H1 (cell line): ENCODE data around the gene RRN3. TPM values are rescaled to one million over a fixed set of nuclear protein-coding genes. Genes with fewer than 3 reads are reported as not detected.
"Not testable (repeated sequence)": the region's sequence is repeated elsewhere in the genome, so short reads cannot be mapped to it uniquely, and the experiment has no call there.

Source experiments
- CTCF ChIA-PET: fragments of 300-600 bp; sonication (Branson Sonifier 250); formaldehyde crosslinking; loops from one replicate; lab custom pipeline; 2021; ENCODE audit not compliant: partially characterized antibody; lab: Charles Lee
- POLR2A ChIA-PET: fragments of 300-600 bp; sonication (Branson Sonifier 250); formaldehyde crosslinking; loops from one replicate; lab custom pipeline; 2021; ENCODE audit warnings: inconsistent platforms; ENCODE audit not compliant: partially characterized antibody; lab: Charles Lee
- DNase-seq, 2 experiments: peaks; one replicate each; pipeline versions ENCODE4 v3.0.0 to v3.0.0-alpha.2; 2010 to 2022; ENCODE audit warnings: low spot score in 2 of 2, low read depth in 1 of 2, mixed read lengths in 1 of 2
- FAIRE-seq: peaks from 2 replicates; lab custom pipeline; 2011; peaks lifted over from hg19 to GRCh38; lab: Jason Lieb, UNC
- H2AFZ ChIP-seq: 2 replicates; pipeline ENCODE4 v1.8.1; 2012; ENCODE audit warnings: low read length, inconsistent platforms
- H2AK5ac ChIP-seq: 2 replicates; pipeline ENCODE4 v1.6.1; 2013; ENCODE audit warnings: low read depth, low read length
- H2BK120ac ChIP-seq: replicated peaks from 2 replicates; pipeline ENCODE3; 2013; ENCODE audit warnings: low read depth, low read length, inconsistent platforms
- H2BK12ac ChIP-seq: 2 replicates; pipeline ENCODE4 v1.6.1; 2013; ENCODE audit warnings: low read depth, low read length
- H2BK15ac ChIP-seq: 2 replicates; pipeline ENCODE4 v1.6.1; 2013; ENCODE audit warnings: low read length
- H2BK20ac ChIP-seq: 2 replicates; pipeline ENCODE4 v1.6.1; 2013; ENCODE audit warnings: low read length
- H2BK5ac ChIP-seq: 2 replicates; pipeline ENCODE4 v1.6.1; 2013; ENCODE audit warnings: low read depth, low read length
- H3K14ac ChIP-seq: 2 replicates; pipeline ENCODE4 v1.6.1; 2013; ENCODE audit warnings: inconsistent platforms; ENCODE audit not compliant: insufficient read length
- H3K18ac ChIP-seq: 2 replicates; pipeline ENCODE4 v1.6.1; 2013; ENCODE audit warnings: low read length; ENCODE audit errors: extremely low read depth
- H3K23ac ChIP-seq: 2 replicates; pipeline ENCODE4 v1.6.1; 2013; ENCODE audit warnings: inconsistent platforms; ENCODE audit not compliant: insufficient read length
- H3K23me2 ChIP-seq: 2 replicates; pipeline ENCODE4 v1.6.1; 2013; ENCODE audit warnings: low read depth, low read length
- H3K27ac ChIP-seq: 2 replicates; pipeline ENCODE4 v1.6.1; 2011; ENCODE audit warnings: low read depth, low read length, inconsistent platforms
- H3K27me3 ChIP-seq, 4 experiments: replicated peaks in 1 of 4; 1 replicate in 1 of 4; 2 replicates in 3 of 4; pipeline versions ENCODE4 v1.6.1 to v1.8.1; 2011 to 2013; ENCODE audit warnings: low read length in 3 of 4, mild to moderate bottlenecking in 3 of 4, inconsistent platforms in 2 of 4, mixed read lengths in 2 of 4, moderate library complexity in 1 of 4; ENCODE audit not compliant: control insufficient read depth in 3 of 4, insufficient read depth in 3 of 4; ENCODE audit errors: extremely low read depth in 1 of 4
- H3K36me3 ChIP-seq, 4 experiments: 2 replicates each; pipeline versions ENCODE4 v1.6.1 to v1.8.1; 2011 to 2013; ENCODE audit warnings: mild to moderate bottlenecking in 4 of 4, low read length in 3 of 4, moderate library complexity in 2 of 4, control low read depth in 1 of 4, inconsistent platforms in 1 of 4; ENCODE audit not compliant: insufficient read depth in 4 of 4, control insufficient read depth in 2 of 4
- H3K4ac ChIP-seq: replicated peaks from 2 replicates; pipeline ENCODE3; 2013; ENCODE audit warnings: low read length, low read depth, mixed read lengths, inconsistent platforms; ENCODE audit not compliant: insufficient read length
- H3K4me1 ChIP-seq, 4 experiments: replicated peaks in 1 of 4; 1 replicate in 1 of 4; 2 replicates in 3 of 4; pipeline versions ENCODE4 v1.6.1 to v1.8.1; 2011 to 2013; ENCODE audit warnings: low read length in 3 of 4, inconsistent platforms in 2 of 4, mixed read lengths in 1 of 4; ENCODE audit not compliant: insufficient read depth in 4 of 4, control insufficient read depth in 3 of 4
- H3K4me2 ChIP-seq, 2 experiments: 2 replicates each; pipeline versions ENCODE4 v1.6.1 to v1.8.1; 2011 to 2013; ENCODE audit warnings: low read depth in 2 of 2, low read length in 2 of 2, control low read depth in 1 of 2, inconsistent platforms in 1 of 2, mild to moderate bottlenecking in 1 of 2; ENCODE audit not compliant: insufficient read depth in 1 of 2
- H3K4me3 ChIP-seq, 4 experiments: fragments of 200-600, 300-600 bp in 1 of 4; sonication (generic), shearing (Covaris generic), sonication (Bioruptor Twin) in 1 of 4; 2 replicates each; pipeline versions ENCODE4 v1.5.1 to v1.8.1; 2011 to 2016; ENCODE audit warnings: low read length in 4 of 4, low read depth in 3 of 4, control low read depth in 2 of 4, inconsistent platforms in 2 of 4, mild to moderate bottlenecking in 2 of 4, mixed read lengths in 1 of 4, moderate library complexity in 1 of 4; ENCODE audit not compliant: insufficient read depth in 2 of 4; ENCODE audit errors: extremely low read depth in 1 of 4
- H3K56ac ChIP-seq: replicated peaks from 2 replicates; pipeline ENCODE3; 2013; ENCODE audit warnings: low read depth, mild to moderate bottlenecking, mixed read lengths, low read length, inconsistent platforms; ENCODE audit not compliant: insufficient read length
- H3K79me1 ChIP-seq: 2 replicates; pipeline ENCODE4 v1.6.1; 2013; ENCODE audit warnings: low read depth, low read length, control low read depth
- H3K79me2 ChIP-seq, 2 experiments: 2 replicates each; pipeline versions ENCODE4 v1.6.1 to v1.8.1; 2012 to 2013; ENCODE audit warnings: low read length in 2 of 2, mild to moderate bottlenecking in 2 of 2, inconsistent platforms in 1 of 2; ENCODE audit not compliant: insufficient read depth in 2 of 2, control insufficient read depth in 1 of 2
- H3K9ac ChIP-seq, 4 experiments: replicated peaks in 1 of 4; 1 replicate in 1 of 4; 2 replicates in 3 of 4; pipeline versions ENCODE4 v1.6.1 to v1.8.1; 2011 to 2013; ENCODE audit warnings: low read depth in 3 of 4, low read length in 3 of 4, control low read depth in 2 of 4, mild to moderate bottlenecking in 2 of 4, moderate library complexity in 2 of 4, inconsistent platforms in 1 of 4; ENCODE audit errors: extremely low read depth in 1 of 4
- H3K9me3 ChIP-seq, 2 experiments: 2 replicates each; pipeline versions ENCODE4 v1.6.1 to v1.8.1; 2012 to 2013; ENCODE audit warnings: mild to moderate bottlenecking in 2 of 2, moderate library complexity in 2 of 2, control low read depth in 1 of 2, inconsistent platforms in 1 of 2, low read depth in 1 of 2, low read length in 1 of 2, mixed read lengths in 1 of 2; ENCODE audit not compliant: insufficient read depth in 2 of 2
- H4K20me1 ChIP-seq, 2 experiments: replicated peaks in 1 of 2; 2 replicates each; pipeline versions ENCODE3 to v1.8.1; 2011 to 2013; ENCODE audit warnings: inconsistent platforms in 2 of 2, low read length in 2 of 2, mild to moderate bottlenecking in 1 of 2; ENCODE audit not compliant: insufficient read depth in 2 of 2, control insufficient read depth in 1 of 2
- H4K5ac ChIP-seq: 2 replicates; pipeline ENCODE4 v1.6.1; 2013; ENCODE audit warnings: low read length, low read depth, mixed read lengths, inconsistent platforms; ENCODE audit not compliant: insufficient read length
- H4K8ac ChIP-seq: 2 replicates; pipeline ENCODE4 v1.8.0; 2013; ENCODE audit warnings: mild to moderate bottlenecking, moderate library complexity, low read length, inconsistent platforms; ENCODE audit not compliant: insufficient read depth; ENCODE audit errors: extremely low read depth
- H4K91ac ChIP-seq: replicated peaks from 2 replicates; pipeline ENCODE3; 2013; ENCODE audit warnings: low read length, mixed read lengths, inconsistent platforms; ENCODE audit not compliant: insufficient read length
- WGBS, 2 experiments: shearing (Covaris generic) in 1 of 2; methylation state at CpG; one replicate each; pipeline versions ENCODE4 v1.1.6 to v1.1.7; 2013 to 2015; ENCODE audit warnings: low lambda C conversion rate in 2 of 2, mixed read lengths in 2 of 2, inconsistent platforms in 1 of 2, low coverage in 1 of 2, missing lambda C conversion rate in 1 of 2; ENCODE audit not compliant: insufficient replicate concordance in 2 of 2, insufficient coverage in 1 of 2, insufficient read length in 1 of 2; ENCODE audit errors: extremely low coverage in 1 of 2, missing lambda C conversion rate in 1 of 2; 5-methylcytosine and 5-hydroxymethylcytosine counted together
- polyA plus RNA-seq, 7 experiments: library from polyadenylated mRNA; depleted of rRNA in 3 of 7; stranded (reverse) in 5 of 7; unstranded in 2 of 7; fragments of >200 nt in 5 of 7; fragments of 200-250 nt in 2 of 7; gene quantifications; 1 replicate in 5 of 7; 2 replicates in 1 of 7; 4 replicates in 1 of 7; pipeline versions ENCODE4 v1.2.1 to v1.2.3, GENCODE V29; 2011 to 2013; ENCODE audit warnings: missing spikeins in 2 of 7, mixed read lengths in 2 of 7
- total RNA-seq: library from RNA; stranded (reverse); fragmentation: NEBNext Ultra II Directional; extraction: Animal tissue kit (Norgen Biotek cat#: 25700); gene quantifications from 2 replicates; pipeline ENCODE4 v1.2.1, GENCODE V29; 2021

The RRN3 gene
- total and polyA plus RNA-seq, 2 of the 8 experiments (the other 6 are each of a cell fraction or from before 2014, with no cell fraction given) = 15.1 to 26.0 TPM

DNA sequence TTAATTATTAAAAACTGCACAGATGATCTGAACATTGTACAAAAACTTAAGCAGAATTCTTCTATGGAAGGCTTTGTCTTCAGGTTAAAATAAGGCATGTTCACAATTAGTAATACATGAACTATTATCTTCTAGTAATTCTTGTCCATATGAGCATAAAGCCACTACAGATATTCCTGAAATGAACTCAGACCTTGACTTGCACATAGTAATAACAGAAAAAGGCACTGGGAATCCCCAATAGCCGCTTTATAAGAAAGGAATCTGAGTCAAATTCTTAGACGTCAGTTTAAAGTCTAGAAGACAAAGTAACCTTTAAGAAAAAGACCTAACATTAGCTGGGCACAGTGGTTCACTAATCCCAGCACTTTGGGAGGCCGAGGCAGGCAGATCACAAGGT is 11.3 kb downstream of the RRN3 start:
- H3K23me2 ChIP-seq, H3K4me1 ChIP-seq, H2AFZ ChIP-seq, H3K79me1 ChIP-seq, H3K27ac ChIP-seq, H2BK12ac ChIP-seq, H4K8ac ChIP-seq, H2BK5ac ChIP-seq, H3K23ac ChIP-seq, H2BK120ac ChIP-seq, H3K4me3 ChIP-seq, POLR2A ChIA-PET, DNase-seq, H3K4me2 ChIP-seq, FAIRE-seq, H3K27me3 ChIP-seq, H4K5ac ChIP-seq, H2AK5ac ChIP-seq, H3K4ac ChIP-seq, H3K79me2 ChIP-seq, CTCF ChIA-PET, H3K56ac ChIP-seq, H4K91ac ChIP-seq, H3K18ac ChIP-seq, H3K9ac ChIP-seq, H2BK15ac ChIP-seq, H3K9me3 ChIP-seq, H4K20me1 ChIP-seq, H2BK20ac ChIP-seq, H3K14ac ChIP-seq: not testable (repeated sequence)
- H3K36me3 ChIP-seq = peaks cover 0 to 47% (median 21%) of the 10 kb centered on the region in 4 experiments; a peak in 6 of 8 replicates
- WGBS, 2 experiments = 94% methylated on average over 3 of the region's 3 CpGs; no CpG with 5 or more reads in 1 of the 2 experiments

DNA sequence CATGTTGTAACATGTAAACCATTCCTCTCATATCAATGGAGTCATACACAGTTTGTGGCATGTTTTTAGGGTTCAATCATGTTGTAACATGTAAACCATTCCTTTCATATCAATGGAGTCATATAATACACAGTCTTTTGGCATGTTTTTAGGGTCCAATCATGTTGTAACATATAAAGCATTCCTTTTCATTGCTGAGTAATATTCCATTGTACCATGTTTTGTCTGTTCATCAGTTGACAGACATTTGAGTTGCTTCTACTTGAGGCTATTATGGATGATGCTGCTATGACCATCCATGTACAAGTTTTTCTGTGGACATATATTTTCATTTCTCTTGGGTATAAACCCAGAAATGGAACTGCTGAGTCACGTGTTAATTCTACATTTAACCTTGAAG is 13.2 kb downstream of the RRN3 start:
- H2BK5ac ChIP-seq, H2AFZ ChIP-seq, H3K14ac ChIP-seq, H4K20me1 ChIP-seq, H3K23ac ChIP-seq, H2BK12ac ChIP-seq, H4K5ac ChIP-seq, H3K56ac ChIP-seq, H3K9me3 ChIP-seq, H2AK5ac ChIP-seq, FAIRE-seq, H4K8ac ChIP-seq, H3K4ac ChIP-seq, H2BK20ac ChIP-seq, POLR2A ChIA-PET, H4K91ac ChIP-seq, CTCF ChIA-PET, H3K27me3 ChIP-seq, H3K23me2 ChIP-seq, H3K79me2 ChIP-seq, H3K4me3 ChIP-seq, H2BK15ac ChIP-seq, DNase-seq, H3K18ac ChIP-seq, H3K9ac ChIP-seq, H3K79me1 ChIP-seq, H3K27ac ChIP-seq, H3K4me1 ChIP-seq, H2BK120ac ChIP-seq, H3K4me2 ChIP-seq: not testable (repeated sequence)
- H3K36me3 ChIP-seq = peaks cover 0 to 48% (median 22%) of the 10 kb centered on the region in 4 experiments; a peak in 6 of 8 replicates
- WGBS, 2 experiments = 56% methylated on average over 1 of the region's 1 CpG; no CpG with 5 or more reads in 1 of the 2 experiments
